Body of pancreas (tissue), 4 donors: ENCODE results near the gene HOXC10.

Source experiments
- CTCF ChIP-seq, 7 experiments: fragments of 450-650 bp in 4 of 7; fragments of 200-600 bp in 3 of 7; sonication (generic) in 3 of 7; IDR thresholded peaks; one replicate each; pipeline ENCODE4 v1.5.1; 2016 to 2019; ENCODE audit warnings: antibody characterized with exemption in 7 of 7
- POLR2A ChIP-seq, 3 donors: fragments of 450-650 bp; IDR thresholded peaks; one replicate each; pipeline ENCODE4 v1.6.1; 2016; ENCODE audit warnings: antibody characterized with exemption in 3 of 3, mild to moderate bottlenecking in 2 of 3

- TF ChIP-seq CTCF (IDR thresholded peaks at IDR 0.05) (no peak), POLR2A (IDR thresholded peaks at IDR 0.05) (no peak)
Measured at GRCh38 chr12:54030442-54030801, 45.5 kb downstream of the HOXC10 start.
